H1 (cell line): ENCODE measurements around the gene TLL1. TPM values are rescaled to one million over a fixed set of nuclear protein-coding genes. Genes with fewer than 3 reads are reported as not detected.

Source experiments
- CTCF ChIA-PET: fragments of 300-600 bp; sonication (Branson Sonifier 250); formaldehyde crosslinking; loops from one replicate; lab custom pipeline; 2021; ENCODE audit not compliant: partially characterized antibody; lab: Charles Lee
- POLR2A ChIA-PET: fragments of 300-600 bp; sonication (Branson Sonifier 250); formaldehyde crosslinking; loops from one replicate; lab custom pipeline; 2021; ENCODE audit warnings: inconsistent platforms; ENCODE audit not compliant: partially characterized antibody; lab: Charles Lee
- DNase-seq, 2 experiments: peaks; one replicate each; pipeline versions ENCODE4 v3.0.0 to v3.0.0-alpha.2; 2010 to 2022; ENCODE audit warnings: low spot score in 2 of 2, low read depth in 1 of 2, mixed read lengths in 1 of 2
- FAIRE-seq: peaks from 2 replicates; lab custom pipeline; 2011; peaks lifted over from hg19 to GRCh38; lab: Jason Lieb, UNC
- H2AFZ ChIP-seq: 2 replicates; pipeline ENCODE4 v1.8.1; 2012; ENCODE audit warnings: low read length, inconsistent platforms
- H2AK5ac ChIP-seq: 2 replicates; pipeline ENCODE4 v1.6.1; 2013; ENCODE audit warnings: low read depth, low read length
- H2BK120ac ChIP-seq: replicated peaks from 2 replicates; pipeline ENCODE3; 2013; ENCODE audit warnings: low read depth, low read length, inconsistent platforms
- H2BK12ac ChIP-seq: 2 replicates; pipeline ENCODE4 v1.6.1; 2013; ENCODE audit warnings: low read depth, low read length
- H2BK15ac ChIP-seq: 2 replicates; pipeline ENCODE4 v1.6.1; 2013; ENCODE audit warnings: low read length
- H2BK20ac ChIP-seq: 2 replicates; pipeline ENCODE4 v1.6.1; 2013; ENCODE audit warnings: low read length
- H2BK5ac ChIP-seq: 2 replicates; pipeline ENCODE4 v1.6.1; 2013; ENCODE audit warnings: low read depth, low read length
- H3K14ac ChIP-seq: 2 replicates; pipeline ENCODE4 v1.6.1; 2013; ENCODE audit warnings: inconsistent platforms; ENCODE audit not compliant: insufficient read length
- H3K18ac ChIP-seq: 2 replicates; pipeline ENCODE4 v1.6.1; 2013; ENCODE audit warnings: low read length; ENCODE audit errors: extremely low read depth
- H3K23ac ChIP-seq: 2 replicates; pipeline ENCODE4 v1.6.1; 2013; ENCODE audit warnings: inconsistent platforms; ENCODE audit not compliant: insufficient read length
- H3K23me2 ChIP-seq: 2 replicates; pipeline ENCODE4 v1.6.1; 2013; ENCODE audit warnings: low read depth, low read length
- H3K27ac ChIP-seq: 2 replicates; pipeline ENCODE4 v1.6.1; 2011; ENCODE audit warnings: low read depth, low read length, inconsistent platforms
- H3K27me3 ChIP-seq, 4 experiments: replicated peaks in 1 of 4; 1 replicate in 1 of 4; 2 replicates in 3 of 4; pipeline versions ENCODE4 v1.6.1 to v1.8.1; 2011 to 2013; ENCODE audit warnings: low read length in 3 of 4, mild to moderate bottlenecking in 3 of 4, inconsistent platforms in 2 of 4, mixed read lengths in 2 of 4, moderate library complexity in 1 of 4; ENCODE audit not compliant: control insufficient read depth in 3 of 4, insufficient read depth in 3 of 4; ENCODE audit errors: extremely low read depth in 1 of 4
- H3K36me3 ChIP-seq, 4 experiments: 2 replicates each; pipeline versions ENCODE4 v1.6.1 to v1.8.1; 2011 to 2013; ENCODE audit warnings: mild to moderate bottlenecking in 4 of 4, low read length in 3 of 4, moderate library complexity in 2 of 4, control low read depth in 1 of 4, inconsistent platforms in 1 of 4; ENCODE audit not compliant: insufficient read depth in 4 of 4, control insufficient read depth in 2 of 4
- H3K4ac ChIP-seq: replicated peaks from 2 replicates; pipeline ENCODE3; 2013; ENCODE audit warnings: low read length, low read depth, mixed read lengths, inconsistent platforms; ENCODE audit not compliant: insufficient read length
- H3K4me1 ChIP-seq, 4 experiments: replicated peaks in 1 of 4; 1 replicate in 1 of 4; 2 replicates in 3 of 4; pipeline versions ENCODE4 v1.6.1 to v1.8.1; 2011 to 2013; ENCODE audit warnings: low read length in 3 of 4, inconsistent platforms in 2 of 4, mixed read lengths in 1 of 4; ENCODE audit not compliant: insufficient read depth in 4 of 4, control insufficient read depth in 3 of 4
- H3K4me2 ChIP-seq, 2 experiments: 2 replicates each; pipeline versions ENCODE4 v1.6.1 to v1.8.1; 2011 to 2013; ENCODE audit warnings: low read depth in 2 of 2, low read length in 2 of 2, control low read depth in 1 of 2, inconsistent platforms in 1 of 2, mild to moderate bottlenecking in 1 of 2; ENCODE audit not compliant: insufficient read depth in 1 of 2
- H3K4me3 ChIP-seq, 4 experiments: fragments of 200-600, 300-600 bp in 1 of 4; sonication (generic), shearing (Covaris generic), sonication (Bioruptor Twin) in 1 of 4; 2 replicates each; pipeline versions ENCODE4 v1.5.1 to v1.8.1; 2011 to 2016; ENCODE audit warnings: low read length in 4 of 4, low read depth in 3 of 4, control low read depth in 2 of 4, inconsistent platforms in 2 of 4, mild to moderate bottlenecking in 2 of 4, mixed read lengths in 1 of 4, moderate library complexity in 1 of 4; ENCODE audit not compliant: insufficient read depth in 2 of 4; ENCODE audit errors: extremely low read depth in 1 of 4
- H3K56ac ChIP-seq: replicated peaks from 2 replicates; pipeline ENCODE3; 2013; ENCODE audit warnings: low read depth, mild to moderate bottlenecking, mixed read lengths, low read length, inconsistent platforms; ENCODE audit not compliant: insufficient read length
- H3K79me1 ChIP-seq: 2 replicates; pipeline ENCODE4 v1.6.1; 2013; ENCODE audit warnings: low read depth, low read length, control low read depth
- H3K79me2 ChIP-seq, 2 experiments: 2 replicates each; pipeline versions ENCODE4 v1.6.1 to v1.8.1; 2012 to 2013; ENCODE audit warnings: low read length in 2 of 2, mild to moderate bottlenecking in 2 of 2, inconsistent platforms in 1 of 2; ENCODE audit not compliant: insufficient read depth in 2 of 2, control insufficient read depth in 1 of 2
- H3K9ac ChIP-seq, 4 experiments: replicated peaks in 1 of 4; 1 replicate in 1 of 4; 2 replicates in 3 of 4; pipeline versions ENCODE4 v1.6.1 to v1.8.1; 2011 to 2013; ENCODE audit warnings: low read depth in 3 of 4, low read length in 3 of 4, control low read depth in 2 of 4, mild to moderate bottlenecking in 2 of 4, moderate library complexity in 2 of 4, inconsistent platforms in 1 of 4; ENCODE audit errors: extremely low read depth in 1 of 4
- H3K9me3 ChIP-seq, 2 experiments: 2 replicates each; pipeline versions ENCODE4 v1.6.1 to v1.8.1; 2012 to 2013; ENCODE audit warnings: mild to moderate bottlenecking in 2 of 2, moderate library complexity in 2 of 2, control low read depth in 1 of 2, inconsistent platforms in 1 of 2, low read depth in 1 of 2, low read length in 1 of 2, mixed read lengths in 1 of 2; ENCODE audit not compliant: insufficient read depth in 2 of 2
- H4K20me1 ChIP-seq, 2 experiments: replicated peaks in 1 of 2; 2 replicates each; pipeline versions ENCODE3 to v1.8.1; 2011 to 2013; ENCODE audit warnings: inconsistent platforms in 2 of 2, low read length in 2 of 2, mild to moderate bottlenecking in 1 of 2; ENCODE audit not compliant: insufficient read depth in 2 of 2, control insufficient read depth in 1 of 2
- H4K5ac ChIP-seq: 2 replicates; pipeline ENCODE4 v1.6.1; 2013; ENCODE audit warnings: low read length, low read depth, mixed read lengths, inconsistent platforms; ENCODE audit not compliant: insufficient read length
- H4K8ac ChIP-seq: 2 replicates; pipeline ENCODE4 v1.8.0; 2013; ENCODE audit warnings: mild to moderate bottlenecking, moderate library complexity, low read length, inconsistent platforms; ENCODE audit not compliant: insufficient read depth; ENCODE audit errors: extremely low read depth
- H4K91ac ChIP-seq: replicated peaks from 2 replicates; pipeline ENCODE3; 2013; ENCODE audit warnings: low read length, mixed read lengths, inconsistent platforms; ENCODE audit not compliant: insufficient read length
- ASH2L ChIP-seq: fragments of 200-600, 300-600 bp; sonication (generic); IDR thresholded peaks from one replicate; pipeline ENCODE4 v1.7.1; 2017; ENCODE audit warnings: low read length
- CBX8 ChIP-seq: fragments of 300-800, 300-1000 bp; sonication (generic); IDR thresholded peaks from 2 replicates; pipeline ENCODE4 v1.7.1; 2016; ENCODE audit warnings: low read depth, low read length, borderline replicate concordance
- CEBPB ChIP-seq: IDR thresholded peaks from 2 replicates; pipeline ENCODE4 v1.6.1; 2012; ENCODE audit warnings: low read depth, low read length
- EGR1 ChIP-seq: IDR thresholded peaks from 2 replicates; pipeline ENCODE4 v1.6.1; 2011; ENCODE audit warnings: low read depth, low read length, borderline replicate concordance
- EZH2 ChIP-seq: fragments of 200-600 bp; sonication (generic); IDR thresholded peaks from 2 replicates; pipeline ENCODE4 v1.7.1; 2012; ENCODE audit warnings: low read depth, mild to moderate bottlenecking, moderate library complexity, low read length, inconsistent platforms; ENCODE audit not compliant: severe bottlenecking
- FOSL1 ChIP-seq: IDR thresholded peaks from 2 replicates; pipeline ENCODE4 v1.6.1; 2011; ENCODE audit warnings: mild to moderate bottlenecking, low read depth, low read length, moderate library complexity; ENCODE audit not compliant: insufficient read depth
- HDAC6 ChIP-seq: IDR thresholded peaks from one replicate; pipeline ENCODE4 v1.7.1; 2012; ENCODE audit warnings: low read depth, mild to moderate bottlenecking, inconsistent platforms, low read length, moderate library complexity
- JUN ChIP-seq: IDR thresholded peaks from 2 replicates; pipeline ENCODE4 v1.6.1; 2011; ENCODE audit warnings: low read depth, mild to moderate bottlenecking, improper control_type of control experiment, low read length
- KDM4A ChIP-seq: IDR thresholded peaks from one replicate; pipeline ENCODE4 v1.7.1; 2012; ENCODE audit warnings: low read depth, mild to moderate bottlenecking, moderate library complexity, low read length, inconsistent platforms; ENCODE audit not compliant: severe bottlenecking
- KDM5A ChIP-seq: fragments of 200-600 bp; IDR thresholded peaks from 2 replicates; pipeline ENCODE4 v1.7.1; 2012; ENCODE audit warnings: mild to moderate bottlenecking, low read length, inconsistent platforms, mixed read lengths
- PHF8 ChIP-seq: fragments of 200-600 bp; sonication (generic); conservative IDR thresholded peaks from 2 replicates; pipeline ENCODE4 v1.7.1; 2012; ENCODE audit warnings: low read depth, mild to moderate bottlenecking, inconsistent platforms, low read length, moderate library complexity
- POU5F1 ChIP-seq: IDR thresholded peaks from 2 replicates; pipeline ENCODE4 v1.6.1; 2011; ENCODE audit warnings: low read depth, mild to moderate bottlenecking, low read length, moderate library complexity
- SIRT6 ChIP-seq: IDR thresholded peaks from one replicate; pipeline ENCODE4 v1.7.1; 2012; ENCODE audit warnings: low read length, inconsistent platforms
- SP1 ChIP-seq: IDR thresholded peaks from 2 replicates; pipeline ENCODE4 v1.6.1; 2011; ENCODE audit warnings: low read depth, low read length
- SRF ChIP-seq: IDR thresholded peaks from 2 replicates; pipeline ENCODE4 v1.6.1; 2011; ENCODE audit warnings: mild to moderate bottlenecking, low read depth, low read length, moderate library complexity
- TBP ChIP-seq: IDR thresholded peaks from 2 replicates; pipeline ENCODE4 v1.6.1; 2011; ENCODE audit warnings: low read depth, low read length, improper control_type of control experiment
- polyA plus RNA-seq, 7 experiments: library from polyadenylated mRNA; depleted of rRNA in 3 of 7; stranded (reverse) in 5 of 7; unstranded in 2 of 7; fragments of >200 nt in 5 of 7; fragments of 200-250 nt in 2 of 7; gene quantifications; 1 replicate in 5 of 7; 2 replicates in 1 of 7; 4 replicates in 1 of 7; pipeline versions ENCODE4 v1.2.1 to v1.2.3, GENCODE V29; 2011 to 2013; ENCODE audit warnings: missing spikeins in 2 of 7, mixed read lengths in 2 of 7
- total RNA-seq: library from RNA; stranded (reverse); fragmentation: NEBNext Ultra II Directional; extraction: Animal tissue kit (Norgen Biotek cat#: 25700); gene quantifications from 2 replicates; pipeline ENCODE4 v1.2.1, GENCODE V29; 2021

TLL1 gene
- total and polyA plus RNA-seq, 2 of the 8 experiments (the other 6 are each of a cell fraction or from before 2014, with no cell fraction given): 0.18 to 1.1 TPM

DNA sequence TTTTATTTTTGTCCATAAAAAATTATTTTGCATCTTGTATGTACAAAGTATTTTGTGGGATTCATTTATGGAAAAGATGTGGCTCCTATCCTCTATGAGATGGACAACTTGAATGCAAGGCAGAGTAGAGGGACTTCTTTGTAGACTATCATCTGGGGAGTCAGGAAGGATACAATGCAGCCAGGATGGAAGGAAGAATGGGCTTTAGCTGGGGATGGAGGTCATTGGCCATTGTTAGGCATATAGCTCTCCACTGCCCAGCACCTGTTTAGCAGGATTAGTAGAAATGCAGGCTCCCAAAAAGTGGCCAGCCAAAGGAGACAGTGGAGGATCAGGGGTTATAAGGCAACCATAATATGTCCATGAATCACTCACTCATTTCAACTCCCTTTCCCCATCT lies 5.1 kb upstream of the TLL1 start:
- CTCF ChIA-PET: interaction anchor here (0.6 to 1.5 kb wide), 4 partner anchors 10 to 331 kb away, joined by 3 to 5 read pairs (median 4); no protein-coding TSS in a partner anchor
- no peak for DNase-seq
- TF ChIP-seq KDM4A (no peak), KDM5A (no peak), CEBPB (no peak), FOSL1 (no peak), POU5F1 (no peak), SIRT6 (no peak), PHF8 (no peak), CBX8 (no peak), ASH2L (no peak), SP1 (no peak), HDAC6 (no peak), TBP (no peak), JUN (no peak), EGR1 (no peak), SRF (no peak), EZH2 (no peak)

More for the DNA sequence above, 5.1 kb upstream of the TLL1 start:
- Histone ChIP-seq H3K9ac (no peak overlapping the region), H3K4me2 (no peak overlapping the region), H3K4me3 (no peak overlapping the region), H2BK5ac (no peak overlapping the region), H3K18ac (no peak overlapping the region), H3K27me3 (peaks cover 0 to 18% (median 9%) of the 10 kb centered on the region in 4 experiments; a peak in 5 of 7 replicates), H2BK120ac (no peak overlapping the region), H3K27ac (no peak overlapping the region), H3K14ac (no peak overlapping the region), H3K79me2 (no peaks in the 10 kb centered on the region), H4K20me1 (no peaks in the 10 kb centered on the region), H2BK20ac (no peak overlapping the region), H2AFZ (no peak overlapping the region), H3K4me1 (peaks cover 0 to 8% (median 4%) of the 10 kb centered on the region in 4 experiments; a peak in 4 of 7 replicates), H4K5ac (no peak overlapping the region), H2BK15ac (no peak overlapping the region), H4K91ac (no peak overlapping the region), H3K23ac (no peak overlapping the region), H3K36me3 (no peaks in the 10 kb centered on the region), H3K79me1 (no peaks in the 10 kb centered on the region), H3K23me2 (peaks cover 3% of the 10 kb centered on the region), H4K8ac (no peak overlapping the region), H2AK5ac (no peak overlapping the region), H2BK12ac (no peak overlapping the region), H3K9me3 (no peaks in the 10 kb centered on the region), H3K4ac (no peak overlapping the region), H3K56ac (no peak overlapping the region)
- POLR2A ChIA-PET: no interaction called here
- FAIRE-seq: no peak
